IMR-90 (cell line): Measurements from ENCODE around the gene ARL2. TPM values are rescaled to one million over a fixed set of nuclear protein-coding genes. Genes with fewer than 3 reads are reported as not detected.

Experiments
- ATAC-seq: fragments of 200-7000 bp; cut with Tn5 transposase; 2 replicates; pipeline ENCODE4 v1.9.1; 2020; ENCODE audit warnings: low read depth, mild to moderate bottlenecking, moderate library complexity
- BruUV-seq: library from RNA; stranded (reverse); fragments of 400-500 nt; replicated peaks from 2 replicates; lab custom pipeline; 2021; lab: Mats Ljungman, UMichigan
- CTCF ChIA-PET: fragments of 300-600 bp; formaldehyde crosslinking; extraction: SDS; loops from one replicate; lab custom pipeline; 2021; ENCODE audit warnings: antibody characterized with exemption; lab: Yijun Ruan, JAX
- POLR2A ChIA-PET: fragments of 300-600 bp; sonication (Branson Sonifier 250); formaldehyde crosslinking; loops from one replicate; lab custom pipeline; 2022; ENCODE audit warnings: antibody characterized with exemption; ENCODE audit not compliant: unreplicated experiment; lab: Charles Lee
- DNase-seq: peaks from one replicate; pipeline ENCODE4 v3.0.0; 2013
- H2AFZ ChIP-seq: replicated peaks from 2 replicates; pipeline ENCODE3; 2013; ENCODE audit warnings: low read length, mild to moderate bottlenecking; ENCODE audit not compliant: poor library complexity
- H2AK5ac ChIP-seq: 2 replicates; pipeline ENCODE4 v1.6.1; 2013; ENCODE audit warnings: low read depth, low read length, inconsistent platforms
- H2AK9ac ChIP-seq: replicated peaks from 2 replicates; pipeline ENCODE3; 2013; ENCODE audit warnings: mild to moderate bottlenecking, low read depth, low read length, moderate library complexity; ENCODE audit not compliant: poor library complexity
- H2BK120ac ChIP-seq: 2 replicates; pipeline ENCODE4 v1.6.1; 2013; ENCODE audit warnings: low read depth, low read length, inconsistent platforms
- H2BK15ac ChIP-seq: 3 replicates; pipeline ENCODE4 v1.6.1; 2013; ENCODE audit warnings: low read depth, low read length, inconsistent platforms
- H2BK20ac ChIP-seq: 2 replicates; pipeline ENCODE4 v1.6.1; 2013; ENCODE audit warnings: low read depth, mild to moderate bottlenecking, inconsistent platforms, low read length, moderate library complexity
- H2BK5ac ChIP-seq: 2 replicates; pipeline ENCODE4 v1.6.1; 2013; ENCODE audit warnings: mild to moderate bottlenecking, low read depth, low read length, inconsistent platforms; ENCODE audit not compliant: poor library complexity, severe bottlenecking
- H3K14ac ChIP-seq: replicated peaks from 2 replicates; pipeline ENCODE4 v1.6.1; 2013; ENCODE audit warnings: low read depth, low read length, inconsistent platforms
- H3K18ac ChIP-seq: 2 replicates; pipeline ENCODE4 v1.6.1; 2013; ENCODE audit warnings: low read depth, low read length, control low read depth
- H3K23ac ChIP-seq: 2 replicates; pipeline ENCODE4 v1.6.1; 2013; ENCODE audit warnings: low read depth, low read length, inconsistent platforms
- H3K27ac ChIP-seq: 2 replicates; pipeline ENCODE4 v1.5.1; 2013; ENCODE audit warnings: mild to moderate bottlenecking, control low read depth, low read length; ENCODE audit not compliant: insufficient read depth
- H3K27me3 ChIP-seq: 2 replicates; pipeline ENCODE4 v1.6.1; 2013; ENCODE audit warnings: low read length; ENCODE audit not compliant: control insufficient read depth, insufficient read depth
- H3K36me3 ChIP-seq: 2 replicates; pipeline ENCODE4 v1.6.1; 2013; ENCODE audit warnings: low read length, mixed read lengths; ENCODE audit not compliant: control insufficient read depth, insufficient read depth
- H3K4ac ChIP-seq: 2 replicates; pipeline ENCODE4 v1.6.1; 2013; ENCODE audit warnings: low read depth, low read length, inconsistent platforms
- H3K4me1 ChIP-seq: 2 replicates; pipeline ENCODE4 v1.6.1; 2013; ENCODE audit warnings: low read length, mixed read lengths; ENCODE audit not compliant: control insufficient read depth, insufficient read depth
- H3K4me2 ChIP-seq: 2 replicates; pipeline ENCODE4 v1.6.1; 2013; ENCODE audit warnings: low read depth, mild to moderate bottlenecking, control low read depth, low read length, moderate library complexity
- H3K4me3 ChIP-seq: 2 replicates; pipeline ENCODE4 v1.5.1; 2013; ENCODE audit warnings: low read depth, mild to moderate bottlenecking, control low read depth, low read length, moderate library complexity; ENCODE audit not compliant: insufficient read depth
- H3K56ac ChIP-seq: 2 replicates; pipeline ENCODE4 v1.6.1; 2013; ENCODE audit warnings: low read length, inconsistent platforms; ENCODE audit not compliant: insufficient read depth; ENCODE audit errors: extremely low read depth
- H3K79me1 ChIP-seq, 2 experiments: 2 replicates each; pipeline ENCODE4 v1.6.1; 2013; ENCODE audit warnings: low read length in 2 of 2, inconsistent platforms in 1 of 2, low read depth in 1 of 2
- H3K9ac ChIP-seq: 2 replicates; pipeline ENCODE4 v1.6.1; 2013; ENCODE audit warnings: low read depth, low read length, control low read depth
- H3K9me1 ChIP-seq: 2 replicates; pipeline ENCODE4 v1.6.1; 2013; ENCODE audit warnings: low read length, inconsistent platforms; ENCODE audit not compliant: insufficient read depth
- H3K9me3 ChIP-seq: 2 replicates; pipeline ENCODE4 v1.6.1; 2013; ENCODE audit warnings: low read length; ENCODE audit not compliant: control insufficient read depth, insufficient read depth
- H4K20me1 ChIP-seq: 2 replicates; pipeline ENCODE4 v1.6.1; 2013; ENCODE audit warnings: low read length, inconsistent platforms; ENCODE audit not compliant: insufficient read depth
- H4K5ac ChIP-seq: 2 replicates; pipeline ENCODE4 v1.6.1; 2013; ENCODE audit warnings: mild to moderate bottlenecking, low read depth, low read length, control low read depth
- H4K8ac ChIP-seq, 2 experiments: 2 replicates each; pipeline ENCODE4 v1.6.1; 2013; ENCODE audit warnings: low read depth in 2 of 2, low read length in 2 of 2, control low read depth in 1 of 2, inconsistent platforms in 1 of 2
- H4K91ac ChIP-seq: 2 replicates; pipeline ENCODE4 v1.6.1; 2013; ENCODE audit warnings: low read depth, low read length, inconsistent platforms; ENCODE audit not compliant: insufficient read depth
- CEBPB ChIP-seq: IDR thresholded peaks from 2 replicates; pipeline ENCODE4 v1.6.1; 2012; ENCODE audit warnings: low read depth, low read length, improper control_type of control experiment
- ELK1 ChIP-seq: fragments of 150-350 bp; IDR thresholded peaks from 2 replicates; pipeline ENCODE4 v1.6.1; 2016; ENCODE audit warnings: low read depth, mild to moderate bottlenecking, low read length, moderate library complexity, borderline replicate concordance
- MAFK ChIP-seq: IDR thresholded peaks from 2 replicates; pipeline ENCODE4 v1.6.1; 2012; ENCODE audit warnings: low read depth, low read length, improper control_type of control experiment
- MAZ ChIP-seq: IDR thresholded peaks from 2 replicates; pipeline ENCODE4 v1.6.1; 2012; ENCODE audit warnings: low read depth, mild to moderate bottlenecking, low read length, improper control_type of control experiment, moderate library complexity, borderline replicate concordance
- MXI1 ChIP-seq: IDR thresholded peaks from 2 replicates; pipeline ENCODE4 v1.6.1; 2012; ENCODE audit warnings: low read depth, mild to moderate bottlenecking, low read length, moderate library complexity, borderline replicate concordance
- NFE2L2 ChIP-seq: fragments of 150-350 bp; IDR thresholded peaks from 2 replicates; pipeline ENCODE4 v1.6.1; 2016; ENCODE audit warnings: low read depth, mild to moderate bottlenecking, low read length
- POLR2A ChIP-seq: IDR thresholded peaks from 2 replicates; pipeline ENCODE4 v1.6.1; 2012; ENCODE audit warnings: mild to moderate bottlenecking, low read depth, low read length
- RAD21 ChIP-seq: IDR thresholded peaks from 2 replicates; pipeline ENCODE4 v1.6.1; 2012; ENCODE audit warnings: low read length, improper control_type of control experiment
- SMC3 ChIP-seq: fragments of 150-350 bp; IDR thresholded peaks from 2 replicates; pipeline ENCODE4 v1.6.1; 2016; ENCODE audit warnings: low read depth, mild to moderate bottlenecking, antibody characterized with exemption, low read length, moderate library complexity
- WGBS, 2 experiments: methylation state at CpG; one replicate each; pipeline versions ENCODE4 v1.1.5 to v1.1.7; 2013; ENCODE audit warnings: missing lambda C conversion rate in 2 of 2; ENCODE audit not compliant: insufficient read length in 1 of 2; ENCODE audit errors: extremely low coverage in 2 of 2; 5-methylcytosine and 5-hydroxymethylcytosine counted together
- dilution Hi-C: fragments of 300-500 bp; cut with HindIII; formaldehyde crosslinking; loops from one replicate; pipeline ENCODE4 v1.14.3; 2018; ENCODE audit warnings: low sequenced_read_pairs; ENCODE audit not compliant: unreplicated experiment
- in situ Hi-C: fragments of 300-500 bp; cut with MboI; formaldehyde crosslinking; loops from 3 replicates; pipeline ENCODE4 v1.14.3; 2019; ENCODE audit warnings: low sequenced_read_pairs, inconsistent platforms, mixed read lengths
- intact Hi-C: fragments of 100-400 bp; cut with micrococcal nuclease; formaldehyde crosslinking; loops from 2 replicates; pipeline ENCODE4 v1.10.0; 2022
- polyA plus RNA-seq, 3 experiments: library from polyadenylated mRNA; depleted of rRNA; stranded (reverse); fragments of >200 nt; gene quantifications; 2 replicates each; pipeline ENCODE4 v1.2.3, GENCODE V29; 2012; ENCODE audit warnings: low replicate concordance in 1 of 3
- total RNA-seq: library from RNA; depleted of rRNA; stranded (reverse); fragments of >200 nt; gene quantifications from 2 replicates; pipeline ENCODE4 v1.2.3, GENCODE V29; 2012
- TF ChIP-seq, protein P1 (sequence below): conservative IDR thresholded peaks from 2 replicates; pipeline ENCODE4 v1.5.1; 2012; ENCODE audit warnings: mild to moderate bottlenecking, low read depth, low read length, improper control_type of control experiment

Gene ARL2
- total and polyA plus RNA-seq, 2 of the 4 experiments (the other 2 are of a cell fraction) = 48.9 to 152 TPM

DNA sequence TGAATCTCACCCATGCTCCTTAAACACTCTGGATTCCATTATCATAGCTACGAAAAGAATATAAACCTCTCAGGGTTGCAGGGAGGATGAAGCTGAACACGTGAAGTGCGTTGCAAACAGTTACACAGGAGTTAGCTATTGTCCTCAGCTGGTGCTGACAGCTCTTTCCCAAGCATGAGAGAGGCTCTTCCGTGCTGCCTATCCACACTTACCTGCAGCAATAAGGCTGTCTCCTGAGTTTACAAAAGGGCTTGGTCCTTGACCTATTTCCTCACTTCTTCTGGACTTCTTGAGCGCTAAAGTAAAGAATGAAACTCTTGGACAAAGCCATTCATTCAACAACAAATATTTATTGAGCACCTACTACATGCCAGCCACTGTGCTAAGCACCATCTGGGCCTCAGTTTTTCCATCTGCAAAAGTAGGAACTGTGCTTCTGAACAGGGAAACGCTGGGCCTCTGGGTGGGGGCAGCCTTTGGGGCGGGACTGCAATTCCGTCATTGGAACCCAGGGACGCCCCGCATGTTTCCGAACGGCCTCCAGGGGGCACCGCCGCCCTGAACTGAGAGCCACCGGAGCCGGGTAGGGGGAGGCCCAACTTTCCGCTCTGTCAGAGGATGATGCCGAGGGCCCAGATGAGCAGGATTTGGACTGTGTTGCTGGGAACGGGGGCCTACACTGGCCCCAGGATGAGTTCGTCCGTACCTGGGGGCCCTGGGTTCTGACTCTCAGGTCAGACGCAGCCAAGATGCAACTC is 651 bp upstream of the ARL2 start:
- intact Hi-C loops = loop anchor here (2.0 kb wide), 1 partner anchor 103 kb away; the partner anchor contains the start of gene ZNHIT2
- peak overlapping the region; percentile 66 for H3K4me2 ChIP-seq
- H2AK5ac ChIP-seq = peak overlapping the region; percentile 99
- H3K36me3 ChIP-seq = no peaks in the 10 kb centered on the region
- CTCF ChIA-PET = interaction anchor here (0.5 to 1.6 kb wide), 4 partner anchors 11 to 236 kb away, joined by 3 to 5 read pairs (median 3); no protein-coding TSS in a partner anchor
- TF ChIP-seq, protein P1, sequence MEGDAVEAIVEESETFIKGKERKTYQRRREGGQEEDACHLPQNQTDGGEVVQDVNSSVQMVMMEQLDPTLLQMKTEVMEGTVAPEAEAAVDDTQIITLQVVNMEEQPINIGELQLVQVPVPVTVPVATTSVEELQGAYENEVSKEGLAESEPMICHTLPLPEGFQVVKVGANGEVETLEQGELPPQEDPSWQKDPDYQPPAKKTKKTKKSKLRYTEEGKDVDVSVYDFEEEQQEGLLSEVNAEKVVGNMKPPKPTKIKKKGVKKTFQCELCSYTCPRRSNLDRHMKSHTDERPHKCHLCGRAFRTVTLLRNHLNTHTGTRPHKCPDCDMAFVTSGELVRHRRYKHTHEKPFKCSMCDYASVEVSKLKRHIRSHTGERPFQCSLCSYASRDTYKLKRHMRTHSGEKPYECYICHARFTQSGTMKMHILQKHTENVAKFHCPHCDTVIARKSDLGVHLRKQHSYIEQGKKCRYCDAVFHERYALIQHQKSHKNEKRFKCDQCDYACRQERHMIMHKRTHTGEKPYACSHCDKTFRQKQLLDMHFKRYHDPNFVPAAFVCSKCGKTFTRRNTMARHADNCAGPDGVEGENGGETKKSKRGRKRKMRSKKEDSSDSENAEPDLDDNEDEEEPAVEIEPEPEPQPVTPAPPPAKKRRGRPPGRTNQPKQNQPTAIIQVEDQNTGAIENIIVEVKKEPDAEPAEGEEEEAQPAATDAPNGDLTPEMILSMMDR = peak; percentile 87
- TF ChIP-seq MXI1 = peak; percentile 25; the same call in 1 of the 2 replicates
- TF ChIP-seq POLR2A = peak; percentile 70
- no peak for TF ChIP-seq CEBPB
- no peak for TF ChIP-seq ELK1
- TF ChIP-seq NFE2L2 = 0 out of 2 replicates have a peak, but pooled peaks have one; percentile 16
- peak; percentile 53 for TF ChIP-seq SMC3
- TF ChIP-seq RAD21 = peak; percentile 69
- TF ChIP-seq MAFK = no peak
- peak; percentile 85 for TF ChIP-seq MAZ
- H3K18ac ChIP-seq = peak overlapping the region; percentile 46
- ATAC-seq (peak; percentile 91), DNase-seq (peak; percentile 82)
- H3K23ac ChIP-seq = peak overlapping the region; percentile 77
- in situ Hi-C loops = no loop called here
- 31% methylated on average over 2 of the region's 22 CpGs; no CpG with 5 or more reads in 1 of the 2 experiments for WGBS, 2 experiments
- BruUV-seq = no TSS peak
- POLR2A ChIA-PET = interaction anchor here (0.7 kb wide), 1 partner anchor 211 kb away, joined by 14 read pairs; no protein-coding TSS in a partner anchor
- dilution Hi-C loops = no loop called here
- H3K27me3 ChIP-seq = no peaks in the 10 kb centered on the region
- peak overlapping the region; percentile 94 for H3K14ac ChIP-seq
- peak overlapping the region; percentile 87 for H2BK120ac ChIP-seq
- H2AK9ac ChIP-seq = peak overlapping the region; percentile 98
- peak overlapping the region; percentile 91 for H4K91ac ChIP-seq
- H3K9me1 ChIP-seq = peaks cover 15% of the 10 kb centered on the region
- H2BK5ac ChIP-seq = peak overlapping the region; percentile 81
- H4K5ac ChIP-seq = peak overlapping the region; percentile 85
- no peaks in the 10 kb centered on the region for H4K20me1 ChIP-seq
- peak overlapping the region; percentile 97 to 98 for H4K8ac ChIP-seq
- H3K4ac ChIP-seq = peak overlapping the region; percentile 86
- H3K4me1 ChIP-seq = peaks cover 5% of the 10 kb centered on the region
- peak overlapping the region; percentile 98 for H2AFZ ChIP-seq
- H3K27ac ChIP-seq = peak overlapping the region; percentile 83
- peak overlapping the region; percentile 57 for H3K4me3 ChIP-seq
- H2BK20ac ChIP-seq = no peak overlapping the region
- H3K79me1 ChIP-seq = peaks cover 15 to 39% of the 10 kb centered on the region in 2 experiments
- peak overlapping the region; percentile 66; the same call in 2 of the 3 replicates for H2BK15ac ChIP-seq
- H3K9me3 ChIP-seq = no peaks in the 10 kb centered on the region
- H3K56ac ChIP-seq = peak overlapping the region; percentile 82
- H3K9ac ChIP-seq = peak overlapping the region; percentile 74
